ENCODE results near the gene PALLD.

PALLD gene

DNA sequence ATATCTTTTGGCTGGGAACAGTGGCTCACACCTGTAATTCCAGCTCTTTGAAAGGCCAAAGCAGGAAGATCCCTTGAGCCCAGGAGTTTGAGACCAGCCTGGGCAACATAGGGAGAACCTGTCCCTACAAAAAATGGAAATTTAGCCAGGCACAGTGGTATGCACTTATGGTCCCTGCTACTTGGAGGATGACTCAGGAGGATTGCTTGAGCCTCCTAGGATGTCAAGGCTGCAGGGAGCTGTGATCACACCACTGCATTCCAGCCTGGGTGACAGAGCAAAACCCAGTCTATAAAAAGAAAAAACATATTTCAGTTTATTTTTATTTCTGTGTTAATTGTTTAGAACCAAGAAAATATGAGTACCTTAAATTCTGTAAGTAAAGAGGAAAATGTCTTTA is 389.5 kb downstream of the PALLD start:
- DNase-seq (ENCODE audit: low read depth in 1 of 2, low spot score in 1 of 2): no peak

DNA sequence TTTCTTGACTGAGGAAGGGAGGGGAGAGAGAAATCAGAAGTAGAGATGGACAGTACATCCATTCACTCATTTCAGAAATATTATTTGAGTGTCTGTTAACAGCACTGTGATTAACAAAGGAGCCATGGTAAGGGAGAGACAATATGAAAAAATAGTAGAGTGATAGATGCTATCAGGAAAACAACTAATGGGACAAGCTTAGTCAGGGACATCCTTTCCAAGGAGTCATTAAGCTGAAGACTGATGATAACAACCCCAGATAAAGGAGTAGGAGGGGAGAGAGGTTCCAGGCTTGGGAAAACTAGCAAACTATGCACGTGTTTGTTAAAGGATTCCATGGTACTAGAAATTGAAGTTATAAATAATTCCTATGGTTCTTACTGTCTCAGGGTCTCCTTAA is 391.0 kb downstream of the PALLD start:
- DNase-seq (ENCODE audit: low read depth in 1 of 2, low spot score in 1 of 2): no peak

DNA sequence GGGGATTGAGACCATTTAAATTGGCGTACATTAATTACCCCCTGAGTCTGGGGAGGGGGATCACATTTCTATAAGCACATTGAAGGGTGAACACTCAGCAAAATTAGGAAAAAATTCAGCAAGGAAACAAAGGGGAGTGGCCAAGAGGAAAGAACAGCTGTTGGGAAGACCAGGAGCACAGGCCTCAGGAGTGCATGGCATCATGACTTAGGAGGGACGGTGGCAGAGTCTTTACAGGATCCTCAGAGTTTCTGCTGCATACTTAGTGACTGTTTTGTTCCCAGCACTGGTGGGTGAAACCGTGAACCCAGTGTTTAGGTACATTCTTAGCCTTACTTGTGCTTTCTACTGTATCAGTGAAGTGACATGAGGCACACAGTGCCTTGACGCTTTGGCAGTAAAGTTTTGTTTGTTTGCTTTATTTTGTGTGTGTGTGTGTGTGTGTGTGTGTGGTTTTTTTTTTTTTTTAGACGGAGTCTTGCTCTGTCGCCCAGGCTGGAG is 391.9 kb downstream of the PALLD start:
- no peak for DNase-seq (ENCODE audit: low read depth in 1 of 2, low spot score in 1 of 2)

DNA sequence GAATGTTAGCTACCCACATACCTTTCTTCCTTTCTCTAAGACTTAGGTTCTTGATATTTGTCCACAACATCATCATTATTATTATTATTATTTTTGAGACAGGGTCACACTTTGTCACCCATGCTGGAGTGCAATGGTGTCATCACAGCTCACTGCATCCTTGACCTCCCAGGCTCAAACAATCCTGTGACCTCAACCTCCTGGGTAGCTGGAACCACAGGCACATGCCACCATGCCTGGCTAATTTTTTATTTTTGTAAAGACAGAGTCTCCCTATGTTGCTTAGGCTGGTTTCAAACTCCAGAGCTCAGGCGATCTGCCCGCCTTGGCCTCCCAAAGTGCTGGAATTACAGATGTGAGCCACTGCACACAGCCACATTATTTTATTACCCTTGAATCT is 394.2 kb downstream of the PALLD start:
- DNase-seq (ENCODE audit: low read depth in 1 of 2, low spot score in 1 of 2): no peak

- no peak for DNase-seq (ENCODE audit: low read depth in 1 of 2, low spot score in 1 of 2)
These were observed 394.8 kb downstream of the PALLD start for GRCh38 chr4:168891688-168892087.

GRCh38 chr4:168892475-168892874 is 395.6 kb downstream of the PALLD start:
- DNase-seq (ENCODE audit: low read depth in 1 of 2, low spot score in 1 of 2): no peak

DNA sequence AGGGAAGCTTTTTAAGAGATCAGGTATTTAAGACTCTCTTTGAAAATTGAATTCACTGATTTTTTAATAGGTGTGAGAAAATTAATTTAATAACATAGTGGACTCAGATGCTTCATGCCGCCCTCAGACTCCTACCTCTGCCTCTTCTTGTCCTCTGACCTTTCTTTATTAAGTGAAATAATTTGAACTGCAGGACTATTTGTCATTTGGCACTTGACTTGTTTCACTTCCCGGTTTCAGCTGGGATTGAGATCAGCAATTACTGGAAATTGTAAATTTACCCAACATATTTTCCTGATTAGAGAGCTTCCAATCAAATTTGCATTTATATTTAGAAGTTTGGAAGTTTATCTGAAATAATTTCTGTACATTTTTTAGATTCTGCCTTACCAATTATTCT is 396.4 kb downstream of the PALLD start:
- no peak for DNase-seq (ENCODE audit: low read depth in 1 of 2, low spot score in 1 of 2)

GRCh38 chr4:168893807-168894206 is 397.0 kb downstream of the PALLD start:
- no peak for DNase-seq (ENCODE audit: low read depth in 1 of 2, low spot score in 1 of 2)

- DNase-seq (ENCODE audit: low read depth in 1 of 2, low spot score in 1 of 2): no peak
These were observed 403.2 kb downstream of the PALLD start for GRCh38 chr4:168900080-168900479.

- DNase-seq (ENCODE audit: low read depth in 1 of 2, low spot score in 1 of 2): no peak
These were observed 410.4 kb downstream of the PALLD start for GRCh38 chr4:168907119-168907698.

GRCh38 chr4:168908093-168908492 is 411.2 kb downstream of the PALLD start:
- DNase-seq (ENCODE audit: low read depth in 1 of 2, low spot score in 1 of 2): no peak

DNA sequence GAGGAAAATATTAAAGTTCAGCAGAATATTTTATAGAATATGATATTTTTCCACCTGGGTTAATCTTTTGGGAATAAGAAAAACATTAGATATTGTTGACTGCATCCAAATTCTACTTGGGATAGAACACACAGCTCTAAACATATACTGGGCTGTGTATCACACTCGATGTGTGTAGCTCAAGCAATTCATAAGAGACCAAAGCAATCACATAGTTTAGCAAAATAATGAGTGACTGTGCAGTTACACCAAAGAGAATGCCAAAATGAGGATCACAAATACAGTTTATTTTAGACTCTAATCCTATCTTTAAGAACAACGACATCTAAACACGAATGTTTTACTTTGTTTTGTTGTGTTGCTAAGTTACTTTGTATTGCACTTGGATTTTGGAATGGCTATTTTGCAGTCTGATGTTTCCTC is 412.0 kb downstream of the PALLD start:
- no peak for DNase-seq (ENCODE audit: low read depth in 1 of 2, low spot score in 1 of 2)

GRCh38 chr4:168914095-168914494 is 417.2 kb downstream of the PALLD start:
- no peak for DNase-seq (ENCODE audit: low read depth in 1 of 2, low spot score in 1 of 2)

DNA sequence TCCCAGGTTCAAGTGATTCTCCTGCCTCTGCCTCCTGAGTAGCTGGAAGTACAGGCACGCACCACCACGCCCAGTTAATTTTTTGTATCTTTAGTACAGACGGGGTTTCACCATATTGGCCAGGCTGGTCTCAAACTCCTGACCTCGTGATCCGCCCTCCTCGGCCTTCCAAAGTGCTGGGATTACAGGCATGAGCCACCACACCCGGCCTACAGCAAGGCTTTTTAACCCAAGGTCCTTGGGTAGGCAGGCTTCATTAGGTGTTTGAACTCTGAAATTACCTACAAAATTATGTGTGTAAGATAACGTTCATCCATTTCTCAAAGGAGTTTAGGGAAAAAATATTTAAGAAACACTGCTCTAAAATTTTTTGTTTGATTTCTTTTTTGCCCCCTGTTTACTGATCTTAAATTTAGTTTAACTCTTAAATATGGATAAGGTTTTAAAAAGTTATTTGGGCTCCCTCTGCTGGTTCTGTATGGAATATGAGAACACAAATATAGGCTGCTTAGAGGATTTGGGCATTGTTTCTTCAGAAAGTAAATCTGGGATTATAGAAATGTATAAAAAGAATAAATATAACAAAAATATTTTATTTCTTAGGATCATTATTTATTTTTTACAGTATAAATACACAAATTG is 420.4 kb downstream of the PALLD start:
- DNase-seq (ENCODE audit: low read depth in 1 of 2, low spot score in 1 of 2): no peak

GRCh38 chr4:168919706-168920324 is 423.0 kb downstream of the PALLD start:
- DNase-seq (ENCODE audit: low read depth in 1 of 2, low spot score in 1 of 2): no peak

DNA sequence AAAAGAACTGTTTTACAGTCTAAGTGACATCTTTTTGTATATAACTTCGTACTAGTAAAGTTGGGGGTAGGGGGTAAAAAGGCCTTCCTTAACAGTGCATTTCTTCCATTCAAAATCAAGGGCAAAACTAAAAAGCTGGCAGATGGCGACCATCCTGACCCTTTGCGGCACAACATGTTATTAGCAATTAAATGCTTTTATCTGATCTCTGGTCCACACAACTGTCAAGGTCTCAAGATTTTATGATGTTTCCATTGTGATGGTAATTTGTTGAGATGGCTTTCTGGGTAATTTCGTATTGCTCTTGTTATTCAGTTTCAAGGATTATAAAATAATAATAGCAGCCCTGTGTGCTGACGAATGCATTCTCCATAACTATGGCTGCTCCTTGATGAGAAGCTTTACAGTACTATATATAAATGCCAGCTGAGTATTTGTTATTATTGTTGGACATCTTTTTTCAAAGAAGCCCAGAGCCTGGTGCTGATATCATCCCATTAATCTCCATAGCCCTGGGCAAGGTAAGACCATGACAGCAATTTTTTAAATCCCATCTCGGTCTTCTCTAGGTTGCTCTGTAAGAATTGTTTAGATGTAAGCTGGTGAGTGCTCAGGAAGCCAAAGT is 423.7 kb downstream of the PALLD start:
- no peak for DNase-seq (ENCODE audit: low read depth in 1 of 2, low spot score in 1 of 2)

DNA sequence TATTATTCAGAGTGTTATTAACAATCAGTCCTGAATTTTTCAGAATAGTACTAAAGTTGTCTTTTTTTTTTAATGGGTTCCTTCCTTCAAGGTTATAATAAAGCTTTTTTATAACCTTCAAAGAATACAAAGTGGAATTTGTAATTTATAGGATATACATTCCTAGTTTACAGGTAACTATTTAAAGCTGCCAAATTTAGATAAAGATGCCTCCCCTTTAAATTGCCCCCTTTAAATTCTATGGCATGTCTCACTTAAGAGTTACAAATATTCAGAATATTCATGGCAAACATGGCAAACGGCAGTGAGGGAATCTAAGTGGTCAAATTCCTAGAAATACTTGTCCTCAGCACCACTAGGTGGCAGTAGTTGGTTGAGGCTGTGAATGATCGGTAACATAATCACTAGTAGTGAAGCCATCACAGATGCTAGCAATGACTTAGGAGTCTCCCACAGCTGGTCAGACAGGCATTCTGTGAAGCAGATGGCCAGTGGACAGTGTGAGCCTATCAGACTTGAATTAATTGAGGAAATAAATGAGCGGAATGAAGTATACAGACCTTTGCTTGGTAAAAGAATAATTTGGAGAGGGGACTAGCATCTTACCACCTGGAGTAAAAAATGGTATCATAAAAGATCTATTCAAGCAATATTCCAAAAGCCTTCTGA is 426.8 kb downstream of the PALLD start:
- peak in 1 of 2 donors; percentile 23 for DNase-seq (ENCODE audit: low read depth in 1 of 2, low spot score in 1 of 2)

- DNase-seq (ENCODE audit: low read depth in 1 of 2, low spot score in 1 of 2): no peak
These were observed 427.8 kb downstream of the PALLD start for GRCh38 chr4:168924667-168925066.

DNA sequence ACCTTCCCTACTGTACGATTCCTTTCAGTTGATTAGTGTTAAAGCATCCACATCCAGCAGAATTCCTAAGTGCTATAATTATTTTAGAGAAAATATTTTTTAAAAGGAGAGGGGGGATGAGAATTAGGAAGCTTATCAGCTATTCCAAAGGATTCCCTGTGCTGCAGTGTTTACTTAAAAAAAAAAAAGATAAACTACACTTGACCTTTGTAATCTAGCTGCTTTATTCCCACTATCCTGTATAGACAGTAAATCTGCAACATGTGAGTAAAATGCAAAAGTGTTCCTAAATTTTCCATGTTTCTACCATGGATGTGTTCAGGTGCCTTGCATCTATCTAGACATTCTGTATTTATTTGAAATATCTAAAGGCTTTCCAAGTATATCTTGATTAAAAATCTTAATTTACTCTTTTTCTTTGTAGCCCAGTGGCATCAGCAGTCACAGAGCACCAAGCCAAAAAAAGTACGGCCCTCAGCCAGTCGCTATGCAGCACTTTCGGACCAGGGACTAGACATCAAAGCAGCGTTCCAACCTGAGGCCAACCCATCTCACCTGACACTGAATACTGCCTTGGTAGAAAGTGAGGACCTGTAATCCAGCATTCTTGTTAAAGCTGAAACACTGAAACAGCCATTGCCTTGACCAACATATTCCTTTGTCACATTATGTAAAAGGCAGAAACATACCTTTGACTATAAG is 429.1 kb downstream of the PALLD start:
- no peak for DNase-seq (ENCODE audit: low read depth in 1 of 2, low spot score in 1 of 2)

DNA sequence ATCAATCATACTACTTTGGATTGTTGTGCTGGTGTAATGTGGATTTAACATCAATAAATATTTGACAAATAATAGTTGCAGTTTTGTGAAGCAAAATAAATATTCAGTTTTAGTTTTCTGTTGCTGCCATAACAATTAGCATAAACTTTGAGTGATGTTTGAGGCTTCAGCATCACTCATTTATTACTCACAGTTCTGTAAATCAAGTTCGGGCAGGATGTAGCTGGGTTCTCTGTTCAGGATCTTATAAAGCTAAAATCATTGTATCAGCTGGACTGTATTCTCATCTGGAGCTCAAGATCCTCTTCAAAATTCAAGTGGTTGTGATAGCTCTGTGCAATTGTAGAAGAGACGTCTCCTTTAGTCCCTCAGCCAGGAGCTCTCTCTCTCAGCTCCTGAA is 431.5 kb downstream of the PALLD start:
- DNase-seq (ENCODE audit: low read depth in 1 of 2, low spot score in 1 of 2): no peak

GRCh38 chr4:168928875-168929274 is 432.0 kb downstream of the PALLD start:
- DNase-seq (ENCODE audit: low read depth in 1 of 2, low spot score in 1 of 2): no peak
